Mucosa of gallbladder (tissue), 1 donor: ENCODE results near the gene APOBEC3B. TPM values are rescaled to one million over a fixed set of nuclear protein-coding genes. Genes with fewer than 3 reads are reported as not detected.
"Not testable (repeated sequence)": the region's sequence is repeated elsewhere in the genome, so short reads cannot be mapped to it uniquely, and the experiment has no call there.

Experiments
- DNase-seq: peaks from one replicate; pipeline ENCODE4 v3.0.0-alpha.2; 2020; ENCODE audit warnings: low spot score
- total RNA-seq: library from RNA; stranded (reverse); gene quantifications from one replicate; pipeline ENCODE4 v1.2.1, GENCODE V29; 2021
- donor health status: DM: no; HTN: no; CAD: no.

The APOBEC3B gene
- total RNA-seq, result 1.8 TPM

GRCh38 chr22:38981992-38982927 is at the start of gene APOBEC3B:
TSS of gene APOBEC3B (plus strand) at chr22:38982347. CDS start at chr22:38982454, 107 bp downstream.
- peak; percentile 93 for DNase-seq

- DNase-seq, result peak; percentile 95
Measured at GRCh38 chr22:38935023-38935422, 47.1 kb upstream of the APOBEC3B start.

DNA sequence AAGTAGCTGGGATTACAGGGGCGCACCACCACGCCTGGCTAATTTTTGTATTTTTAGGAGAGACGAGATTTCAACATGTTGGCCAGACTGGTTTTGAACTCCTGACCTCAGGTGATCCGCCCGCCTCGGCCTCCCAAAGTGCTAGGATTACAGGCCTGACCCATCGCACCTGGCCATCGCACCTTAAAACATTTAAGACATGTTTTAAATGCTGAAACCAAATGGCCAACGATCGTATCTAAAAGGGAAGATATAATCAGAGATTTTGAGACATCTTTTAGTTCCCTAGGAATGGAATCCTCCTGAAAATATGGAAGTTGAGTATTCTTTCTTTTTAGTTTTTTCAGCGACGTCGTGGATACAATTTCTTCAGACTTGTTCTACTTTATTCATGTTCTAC is 46.5 kb upstream of the APOBEC3B start:
- DNase-seq, result no peak

GRCh38 chr22:38936562-38936961 is 45.6 kb upstream of the APOBEC3B start:
- DNase-seq, result no peak

- no peak for DNase-seq
Measured at GRCh38 chr22:38937036-38937435, 45.1 kb upstream of the APOBEC3B start.

GRCh38 chr22:38937541-38937940 is 44.6 kb upstream of the APOBEC3B start:
- DNase-seq, result no peak

DNA sequence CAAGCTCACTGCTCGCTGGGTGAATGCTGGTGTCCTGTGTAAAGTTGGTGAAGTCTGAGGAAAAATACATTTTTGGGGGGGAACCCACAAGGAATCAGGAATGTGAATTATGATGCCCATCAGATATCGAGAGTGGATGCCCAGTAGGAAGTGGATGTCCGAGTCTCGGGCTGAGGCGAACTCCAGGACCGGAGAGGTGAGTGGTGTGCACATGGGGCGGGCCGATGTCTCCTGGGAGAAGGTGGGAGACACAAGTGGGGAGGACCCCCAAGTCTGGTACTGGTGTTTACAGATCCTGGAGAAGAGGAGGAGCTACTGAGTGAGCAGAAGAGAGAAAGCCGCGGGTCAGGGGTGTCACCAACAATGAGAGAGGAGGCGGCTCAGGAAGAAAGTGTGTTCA is 43.9 kb upstream of the APOBEC3B start:
- DNase-seq, result no peak

DNA sequence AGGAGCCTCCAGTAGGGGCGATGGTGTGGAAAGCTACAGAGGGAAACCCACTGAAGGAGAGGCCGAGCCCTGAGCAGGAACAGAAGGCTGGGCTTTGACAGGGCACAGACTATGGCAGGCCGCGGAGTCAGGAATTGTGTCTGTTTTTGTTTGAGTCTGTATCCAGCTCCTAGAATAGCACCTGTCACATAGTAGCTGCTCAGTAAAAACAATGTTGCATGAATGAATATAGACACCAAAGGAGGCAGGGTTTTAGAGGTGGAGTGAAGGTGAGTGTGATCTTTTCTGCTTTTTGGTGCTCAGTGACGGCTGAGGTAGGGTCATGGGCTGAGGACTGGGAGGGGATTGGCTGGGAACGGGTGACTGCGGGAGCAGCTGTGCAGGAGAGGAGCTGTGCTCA is 43.2 kb upstream of the APOBEC3B start:
- no peak for DNase-seq

DNA sequence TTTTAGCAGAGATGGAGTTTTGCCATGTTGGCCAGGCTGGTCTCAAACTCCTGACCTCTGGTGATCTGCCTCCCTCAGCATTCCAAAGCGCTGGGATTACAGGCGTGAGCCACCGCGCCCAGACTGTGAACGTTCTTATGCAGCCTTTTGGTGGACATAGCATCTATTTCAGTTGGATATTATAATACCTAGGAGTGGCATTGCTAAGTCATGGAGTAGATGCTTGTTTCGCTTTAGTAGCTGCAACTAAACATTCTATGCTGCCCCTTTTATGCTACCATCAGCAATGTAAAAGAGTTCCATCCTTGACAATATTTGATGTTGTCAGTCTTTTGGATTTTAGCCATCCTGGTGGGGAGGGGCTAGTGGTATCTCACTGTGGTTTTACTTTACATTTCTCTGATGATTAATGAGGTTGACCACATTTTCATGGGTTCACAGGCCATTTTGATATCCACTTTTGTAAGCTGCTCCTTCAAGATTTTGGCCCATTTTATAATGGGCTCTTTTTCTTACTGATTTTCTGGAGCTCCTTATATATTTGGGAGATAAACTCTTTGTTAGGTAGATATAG is 41.2 kb upstream of the APOBEC3B start:
- DNase-seq, result no peak

DNA sequence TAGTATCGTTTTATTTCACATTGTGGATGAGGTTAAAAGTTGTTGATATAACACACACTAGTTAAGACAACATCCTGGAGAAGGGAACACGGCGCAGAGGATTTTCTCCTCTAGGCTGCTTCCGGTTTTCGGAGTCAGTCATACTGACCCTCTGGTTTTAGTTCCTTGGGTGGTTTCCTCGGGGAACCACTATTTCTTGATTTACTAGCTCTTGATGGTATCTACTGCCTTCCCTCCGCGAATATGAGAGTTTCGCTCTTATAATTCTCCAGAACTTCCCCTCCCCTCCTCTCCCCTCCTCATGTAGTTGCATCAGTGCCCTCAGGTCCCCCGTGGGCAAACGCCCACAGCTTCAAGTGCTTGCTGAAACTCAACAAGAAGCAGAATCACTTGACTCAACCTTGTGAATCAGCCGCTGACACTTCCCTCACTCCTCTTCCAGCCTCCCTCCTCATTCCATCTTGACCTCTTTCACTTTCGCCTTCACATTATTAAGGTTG is 40.6 kb upstream of the APOBEC3B start:
- no peak for DNase-seq

GRCh38 chr22:38942702-38943101 is 39.4 kb upstream of the APOBEC3B start:
- DNase-seq, result no peak

DNA sequence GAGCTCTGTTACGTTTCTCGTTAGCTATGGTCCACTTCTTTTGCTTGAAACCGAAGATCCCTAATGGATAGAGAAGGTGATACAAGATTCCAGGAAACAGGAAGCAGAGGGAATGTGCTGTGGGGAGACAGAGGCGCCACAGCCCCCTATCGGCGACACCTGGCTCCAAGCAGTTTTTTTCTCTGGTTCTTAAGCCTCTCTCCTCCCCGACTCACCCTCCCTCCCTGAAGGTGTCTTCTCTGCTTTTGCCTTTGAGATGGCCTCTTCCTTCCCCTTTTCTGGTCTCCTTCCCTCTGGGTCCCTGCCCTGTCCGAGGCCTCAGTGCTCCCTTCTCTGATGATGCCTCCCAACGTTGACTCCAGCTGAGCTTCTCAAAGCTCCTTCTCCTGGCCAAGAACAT is 38.9 kb upstream of the APOBEC3B start:
- DNase-seq, result no peak

- no peak for DNase-seq
Measured at GRCh38 chr22:38943882-38944281, 38.3 kb upstream of the APOBEC3B start.

DNA sequence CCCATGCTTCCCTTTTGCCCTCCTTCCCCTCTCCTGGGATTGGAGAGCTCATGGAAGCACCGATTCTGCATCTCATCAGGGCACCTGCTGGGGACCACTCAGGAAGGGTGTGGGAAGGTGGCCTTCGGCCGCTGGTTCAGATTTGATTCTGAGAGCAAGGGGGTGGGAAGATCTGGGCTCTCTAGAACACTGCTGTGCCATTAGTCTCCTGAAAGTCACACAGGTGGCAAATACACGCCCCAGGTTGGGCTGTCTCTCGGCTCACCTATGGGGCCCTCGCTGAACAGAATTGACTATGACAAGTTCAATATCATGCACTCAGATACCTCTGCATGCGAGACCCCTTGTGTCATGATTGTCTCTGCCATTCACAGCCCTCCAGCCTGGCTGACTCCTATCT is 37.5 kb upstream of the APOBEC3B start:
- no peak for DNase-seq

DNA sequence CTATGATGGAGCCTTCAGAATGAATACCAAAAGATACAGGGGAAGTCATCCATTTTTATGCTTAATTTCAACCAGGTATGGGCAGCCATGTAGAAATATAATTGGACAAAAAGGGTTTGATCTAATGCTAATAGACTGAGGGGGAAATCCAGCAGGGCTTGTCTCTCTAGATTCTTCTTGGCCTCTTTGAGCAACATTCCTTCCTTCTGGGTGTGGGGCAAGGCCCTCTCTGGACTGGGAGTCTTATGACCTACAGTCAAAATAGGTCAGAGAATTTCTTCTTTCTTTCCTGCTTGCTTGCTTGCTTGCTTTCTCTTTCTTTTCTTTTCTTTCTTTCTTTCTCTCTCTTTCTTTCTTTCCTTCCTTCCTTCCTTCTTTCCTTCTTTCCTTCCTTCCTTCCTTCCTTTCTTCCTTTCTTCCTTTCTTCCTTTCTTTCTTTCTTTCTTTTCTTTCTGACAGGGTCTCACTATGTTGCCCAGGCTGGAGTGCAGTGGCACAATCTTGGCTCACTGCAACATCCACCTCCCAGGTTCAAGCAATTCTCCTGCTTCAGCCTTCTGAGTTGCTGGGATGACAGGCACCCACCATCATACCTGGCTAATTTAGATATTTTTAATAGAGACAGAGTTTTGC is 36.3 kb upstream of the APOBEC3B start:
- DNase-seq, result not testable (repeated sequence)

DNA sequence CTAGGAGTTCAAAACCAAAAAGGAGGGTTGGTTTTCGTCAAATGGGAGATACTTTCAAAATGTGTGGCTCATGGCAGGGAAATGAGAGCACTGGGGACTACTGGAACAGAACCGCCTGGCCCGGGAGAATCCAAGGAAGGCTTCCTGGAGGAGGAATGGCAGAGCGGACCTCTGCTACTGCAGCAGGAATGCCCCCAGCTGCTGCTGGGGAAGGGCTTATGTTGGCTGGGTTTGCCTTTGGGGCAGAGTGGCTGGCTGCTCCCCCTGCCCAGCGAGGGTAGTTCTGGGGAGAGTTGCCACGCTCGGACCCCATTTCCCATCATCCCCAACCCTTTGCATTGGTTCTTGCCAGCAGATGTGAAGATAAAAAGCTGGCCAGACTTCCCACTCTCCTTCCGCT is 35.4 kb upstream of the APOBEC3B start:
- no peak for DNase-seq

DNA sequence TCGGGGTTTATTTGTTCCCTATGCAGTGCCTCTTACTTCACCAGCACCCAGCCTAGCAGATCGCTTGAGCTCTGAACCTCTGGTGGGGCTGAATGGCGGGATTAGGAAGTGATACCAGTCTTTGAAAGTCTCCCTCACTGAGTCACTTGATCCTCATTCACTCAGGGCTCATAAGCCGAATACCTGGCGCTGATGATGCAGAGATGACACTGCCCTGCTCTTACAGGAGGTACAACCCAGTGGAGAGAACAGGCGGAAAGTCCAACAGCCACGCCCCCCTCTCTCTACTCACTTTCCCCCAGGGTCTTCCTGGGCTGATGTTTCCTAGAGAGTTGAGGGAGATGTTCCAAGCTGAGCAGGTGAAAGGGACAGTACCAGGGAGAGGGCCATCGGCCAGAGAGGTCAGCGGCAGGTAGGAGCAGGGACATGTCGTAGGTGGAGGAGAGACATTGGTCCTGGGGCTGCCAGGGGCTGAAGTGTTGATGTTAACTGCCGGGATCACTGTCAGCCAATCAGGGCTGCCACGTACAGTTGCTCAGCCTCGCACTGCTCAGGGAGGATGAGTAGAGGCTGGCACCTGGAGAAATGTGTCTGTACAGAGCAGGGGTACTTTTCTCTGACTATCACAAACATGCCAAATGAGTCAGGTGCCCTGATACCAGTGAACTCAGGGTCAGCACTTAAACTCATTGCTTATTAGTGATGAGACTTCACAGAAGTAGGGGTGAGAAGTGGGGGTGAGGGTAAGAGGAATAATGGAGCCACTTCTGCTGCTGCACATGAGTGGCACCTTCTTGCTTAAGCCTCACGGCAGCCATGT is 34.6 kb upstream of the APOBEC3B start:
- no peak for DNase-seq

DNA sequence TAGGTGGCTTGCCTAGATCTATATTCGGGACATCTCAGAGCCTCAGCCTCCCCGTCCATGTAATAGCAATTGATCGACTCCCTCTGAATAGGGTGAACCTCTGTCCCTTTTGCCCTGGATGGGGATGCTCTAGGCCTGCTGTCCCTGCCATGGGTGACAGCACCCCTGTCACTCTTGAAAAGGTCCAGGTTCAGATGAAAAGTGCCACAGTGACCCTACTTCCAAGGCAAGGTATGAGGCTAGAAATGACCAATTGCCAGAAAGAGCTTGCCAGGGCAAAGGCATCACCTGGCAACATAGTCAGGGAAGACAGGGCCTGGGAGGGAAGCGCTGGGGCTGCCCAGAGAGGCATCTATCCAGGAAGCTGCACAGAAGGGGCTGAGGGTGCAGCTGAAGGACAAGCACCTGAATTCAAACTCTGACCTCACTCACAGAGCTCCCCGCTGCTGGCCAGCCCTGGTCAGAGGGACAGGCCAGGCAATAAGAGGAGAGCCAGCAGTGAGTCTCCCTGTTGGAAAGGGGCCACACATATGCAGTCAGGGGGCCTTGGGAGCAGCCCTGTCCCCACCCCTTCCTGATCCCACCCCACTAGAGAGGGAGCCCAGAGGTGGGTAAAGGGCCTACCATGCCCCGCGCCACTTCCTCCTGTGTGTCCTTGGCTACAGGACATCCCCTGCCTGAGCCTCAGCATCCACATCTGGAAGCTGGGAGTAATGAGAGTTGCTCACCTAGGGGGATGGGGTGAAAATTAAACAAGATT is 33.8 kb upstream of the APOBEC3B start:
- no peak for DNase-seq

DNA sequence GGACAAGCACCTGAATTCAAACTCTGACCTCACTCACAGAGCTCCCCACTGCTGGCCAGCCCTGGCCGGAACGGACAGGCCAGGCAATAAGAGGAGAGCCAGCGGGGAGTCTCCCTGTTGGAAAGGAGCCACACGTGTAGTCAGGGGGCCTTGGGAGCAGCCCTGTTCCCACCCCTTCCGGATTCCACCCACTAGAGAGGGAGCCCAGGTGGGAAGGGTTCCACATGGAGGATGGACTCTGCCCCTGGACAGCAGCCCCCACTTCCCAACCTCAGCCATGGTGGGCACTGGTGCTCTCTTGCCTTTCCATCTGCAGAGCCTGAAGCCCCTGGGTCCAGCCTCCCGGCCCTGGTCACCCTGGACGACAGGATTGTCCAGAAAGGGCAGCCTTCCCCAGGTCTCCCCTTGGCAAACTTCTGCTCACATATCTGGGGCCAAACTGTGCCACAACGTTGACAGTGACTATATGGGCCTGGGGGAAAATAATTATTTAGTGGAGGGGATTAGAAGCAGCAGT is 32.2 kb upstream of the APOBEC3B start:
- DNase-seq, result peak; percentile 44

GRCh38 chr22:38950527-38951295 is 31.4 kb upstream of the APOBEC3B start:
- DNase-seq, result peak; percentile 29
